Thymus (tissue), 11 donors: ENCODE results near the gene KLF18. TPM values are rescaled to one million over a fixed set of nuclear protein-coding genes. Genes with fewer than 3 reads are reported as not detected.

Source experiments
- DNase-seq, 9 donors: peaks; one replicate each; pipeline ENCODE4 v3.0.0-alpha.2; 2013; ENCODE audit warnings: low spot score in 9 of 9, low read depth in 6 of 9, missing footprints in 1 of 9
- H3K27ac ChIP-seq, 2 donors: one replicate each; pipeline ENCODE4 v1.5.1; 2013; ENCODE audit warnings: control low read depth in 1 of 2, low read depth in 1 of 2, low read length in 1 of 2, mild to moderate bottlenecking in 1 of 2, moderate library complexity in 1 of 2
- H3K27me3 ChIP-seq, 2 donors: one replicate each; pipeline ENCODE4 v1.5.1; 2013; ENCODE audit warnings: low read length in 1 of 2; ENCODE audit not compliant: control insufficient read depth in 2 of 2, insufficient read depth in 1 of 2
- H3K36me3 ChIP-seq, 2 donors: one replicate each; pipeline ENCODE4 v1.5.1; 2013; ENCODE audit warnings: low read length in 1 of 2, mild to moderate bottlenecking in 1 of 2, moderate library complexity in 1 of 2; ENCODE audit not compliant: control insufficient read depth in 2 of 2, insufficient read depth in 2 of 2
- H3K4me1 ChIP-seq, 2 donors: one replicate each; pipeline ENCODE4 v1.5.1; 2013; ENCODE audit warnings: low read length in 2 of 2; ENCODE audit not compliant: control insufficient read depth in 2 of 2, insufficient read depth in 2 of 2
- H3K4me3 ChIP-seq, 2 donors: one replicate each; pipeline ENCODE4 v1.5.1; 2013; ENCODE audit warnings: low read length in 2 of 2, control low read depth in 1 of 2, mild to moderate bottlenecking in 1 of 2
- H3K9me3 ChIP-seq, 2 donors: one replicate each; pipeline ENCODE4 v1.5.1; 2013; ENCODE audit warnings: low read length in 1 of 2, mild to moderate bottlenecking in 1 of 2; ENCODE audit not compliant: control insufficient read depth in 2 of 2, insufficient read depth in 1 of 2
- WGBS: extraction: QIAGEN DNeasy Blood & Tissue Kit; methylation state at CpG from one replicate; pipeline ENCODE4 v1.1.7; 2013; 5-methylcytosine and 5-hydroxymethylcytosine counted together
- polyA plus RNA-seq: library from polyadenylated mRNA; stranded (reverse); fragments of 200-250 nt; gene quantifications from one replicate; pipeline ENCODE4 v1.2.3, GENCODE V29; 2013
- total RNA-seq: library from RNA; stranded (reverse); fragments of 120-200 nt; gene quantifications from one replicate; pipeline ENCODE4 v1.2.4, GENCODE V29; 2013
- donor health status: healthy.

Gene KLF18
- total and polyA plus RNA-seq, 2 donors, result under 0.01 to 0.02 TPM

DNA sequence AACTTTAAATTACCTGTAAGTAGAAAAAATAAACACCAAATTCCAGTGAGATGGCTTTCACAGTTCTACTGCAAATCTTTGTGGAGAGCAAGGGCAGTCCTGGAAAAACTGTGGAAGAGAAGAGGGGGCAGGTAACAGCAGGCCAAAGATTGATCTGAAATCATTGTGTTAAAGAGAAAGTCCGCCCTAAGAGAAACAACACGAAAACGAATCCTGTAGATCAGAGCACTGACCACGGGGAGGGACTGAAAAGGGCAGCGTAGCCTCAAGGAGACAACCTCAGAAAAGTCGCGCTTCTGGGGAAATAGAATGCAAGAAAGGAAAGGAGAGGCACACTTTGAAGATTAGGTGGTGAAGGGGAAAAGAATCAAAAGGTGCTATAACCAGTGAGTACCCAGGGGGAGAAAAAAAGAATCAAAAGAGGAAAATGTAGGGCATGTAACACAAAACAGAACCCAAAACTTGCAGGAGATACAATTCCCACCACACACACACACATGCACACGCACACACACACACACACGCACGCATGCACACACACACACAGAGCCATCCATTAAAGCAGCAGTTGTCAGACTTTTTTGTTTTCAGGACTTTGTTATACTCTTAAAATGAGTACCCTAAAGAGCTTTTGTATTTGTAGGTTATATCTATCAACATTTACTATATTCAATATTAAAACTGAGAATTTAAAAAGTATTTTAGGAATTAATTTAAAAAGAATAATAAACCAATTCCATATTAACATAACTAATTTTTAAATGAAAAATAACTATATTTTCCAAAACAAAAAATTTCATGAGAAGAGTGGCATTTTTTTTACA is 50.8 kb downstream of the KLF18 start:
- WGBS, result 94% methylated on average over 10 of the region's 10 CpGs
- H3K9me3 ChIP-seq, result no peaks in the 10 kb centered on the region
- no peaks in the 10 kb centered on the region for H3K4me1 ChIP-seq
- no peaks in the 10 kb centered on the region for H3K36me3 ChIP-seq
- H3K27me3 ChIP-seq, result no peaks in the 10 kb centered on the region
- H3K27ac ChIP-seq, result no peak overlapping the region
- no peak overlapping the region for H3K4me3 ChIP-seq
- DNase-seq, result no peak

- no peaks in the 10 kb centered on the region for H3K4me1 ChIP-seq
- 92% methylated on average over 13 of the region's 13 CpGs for WGBS
- H3K27ac ChIP-seq, result no peak overlapping the region
- H3K9me3 ChIP-seq, result no peaks in the 10 kb centered on the region
- no peak overlapping the region for H3K4me3 ChIP-seq
- no peaks in the 10 kb centered on the region for H3K36me3 ChIP-seq
- no peaks in the 10 kb centered on the region for H3K27me3 ChIP-seq
- DNase-seq, result no peak
Observed at GRCh38 chr1:44089371-44090048, 51.9 kb downstream of the KLF18 start.

Other genes with a start within 250 kb of the KLF18 start
- 0.19 TPM for gene ARTN, start 207.8 kb downstream of the KLF18 start, total RNA-seq
- gene ARTN, start 207.8 kb downstream of the KLF18 start, polyA plus RNA-seq, result 1.5 TPM
- gene IPO13, start 194.7 kb downstream of the KLF18 start, total RNA-seq, result 10.5 TPM
- gene IPO13, start 194.7 kb downstream of the KLF18 start, polyA plus RNA-seq, result 26.1 TPM
- gene DPH2, start 171.6 kb downstream of the KLF18 start, total RNA-seq, result 16.1 TPM
- gene DPH2, start 171.6 kb downstream of the KLF18 start, polyA plus RNA-seq, result 14.4 TPM
- 110 TPM for gene ATP6V0B, start 166.7 kb downstream of the KLF18 start, total RNA-seq
- gene ATP6V0B, start 166.7 kb downstream of the KLF18 start, polyA plus RNA-seq, result 198 TPM
- 10.3 TPM for gene B4GALT2, start 162.4 kb downstream of the KLF18 start, total RNA-seq
- 7.3 TPM for gene B4GALT2, start 162.4 kb downstream of the KLF18 start, polyA plus RNA-seq
- gene CCDC24, start 150.0 kb downstream of the KLF18 start, total RNA-seq, result 2.1 TPM
- 11.1 TPM for gene CCDC24, start 150.0 kb downstream of the KLF18 start, polyA plus RNA-seq
- 0.57 TPM for gene SLC6A9, start 110.2 kb downstream of the KLF18 start, total RNA-seq
- gene SLC6A9, start 110.2 kb downstream of the KLF18 start, polyA plus RNA-seq, result 0.82 TPM
- not detected for gene KLF17, start 22.8 kb downstream of the KLF18 start, total RNA-seq
- gene KLF17, start 22.8 kb downstream of the KLF18 start, polyA plus RNA-seq, result 0.02 TPM
- 21.2 TPM for gene DMAP1, start 71.8 kb upstream of the KLF18 start, total RNA-seq
- 81.6 TPM for gene DMAP1, start 71.8 kb upstream of the KLF18 start, polyA plus RNA-seq
- gene ERI3, start 213.6 kb upstream of the KLF18 start, total RNA-seq, result 42.4 TPM
- 28.0 TPM for gene ERI3, start 213.6 kb upstream of the KLF18 start, polyA plus RNA-seq